HepG2 (cell line): ENCODE data around the gene DSTN. TPM values are rescaled to one million over a fixed set of nuclear protein-coding genes. Genes with fewer than 3 reads are reported as not detected.

Experiments used
- ARID2 ChIP-seq: sonication (generic); formaldehyde crosslinking; IDR thresholded peaks from 2 replicates; pipeline ENCODE4 v1.8.1; 2022; ENCODE audit warnings: mild to moderate bottlenecking, missing genetic modification reagents, borderline replicate concordance
- BRD4 ChIP-seq: sonication (generic); formaldehyde crosslinking; IDR thresholded peaks from 2 replicates; pipeline ENCODE4 v1.4.0; 2020; ENCODE audit warnings: missing genetic modification reagents
- CHD4 ChIP-seq: fragments of 200-600 bp; sonication (generic); IDR thresholded peaks from 2 replicates; pipeline ENCODE4 v1.7.0; 2017; ENCODE audit warnings: mild to moderate bottlenecking, low read length, borderline replicate concordance
- ELF1 ChIP-seq: sonication (generic); formaldehyde crosslinking; IDR thresholded peaks from 2 replicates; pipeline ENCODE4 v1.4.0; 2020; ENCODE audit warnings: missing genetic modification reagents
- GATAD1 ChIP-seq: IDR thresholded peaks from 2 replicates; pipeline ENCODE4 v1.6.1; 2016; ENCODE audit warnings: missing genetic modification reagents, missing compliant biosample characterization
- MEIS1 ChIP-seq: sonication (generic); formaldehyde crosslinking; IDR thresholded peaks from 2 replicates; pipeline ENCODE4 v1.9.0; 2021; ENCODE audit warnings: mild to moderate bottlenecking, missing genetic modification reagents, moderate library complexity, borderline replicate concordance
- MEIS2 ChIP-seq: sonication (generic); formaldehyde crosslinking; IDR thresholded peaks from 2 replicates; pipeline ENCODE4 v1.9.0; 2021; ENCODE audit warnings: mild to moderate bottlenecking, missing genetic modification reagents
- NRL ChIP-seq: sonication (generic); formaldehyde crosslinking; IDR thresholded peaks from 2 replicates; pipeline ENCODE4 v1.5.0; 2020; ENCODE audit warnings: missing genetic modification reagents, mild to moderate bottlenecking, moderate library complexity, borderline replicate concordance
- YEATS2 ChIP-seq: sonication (generic); formaldehyde crosslinking; IDR thresholded peaks from 2 replicates; pipeline ENCODE4 v1.4.0; 2020; ENCODE audit warnings: missing genetic modification reagents, borderline replicate concordance
- ZNF138 ChIP-seq: sonication (generic); formaldehyde crosslinking; IDR thresholded peaks from 2 replicates; pipeline ENCODE4 v1.5.0; 2020; ENCODE audit warnings: mild to moderate bottlenecking, low read depth, missing genetic modification reagents
- ZNF180 ChIP-seq: sonication (generic); formaldehyde crosslinking; IDR thresholded peaks from 2 replicates; pipeline ENCODE4 v1.4.0; 2020; ENCODE audit warnings: low read depth, missing genetic modification reagents, borderline replicate concordance
- ZNF235 ChIP-seq: sonication (generic); formaldehyde crosslinking; IDR thresholded peaks from 2 replicates; pipeline ENCODE4 v1.8.1; 2023; ENCODE audit warnings: mild to moderate bottlenecking, missing genetic modification reagents, borderline replicate concordance
- ZNF616 ChIP-seq: sonication (generic); formaldehyde crosslinking; IDR thresholded peaks from 2 replicates; pipeline ENCODE4 v1.5.0; 2020; ENCODE audit warnings: low read depth, mild to moderate bottlenecking, missing genetic modification reagents
- ZNF83 ChIP-seq: sonication (generic); formaldehyde crosslinking; IDR thresholded peaks from 2 replicates; pipeline ENCODE4 v1.4.0; 2020; ENCODE audit warnings: missing genetic modification reagents, mild to moderate bottlenecking, borderline replicate concordance
- ZSCAN21 ChIP-seq: sonication (generic); formaldehyde crosslinking; IDR thresholded peaks from 2 replicates; pipeline ENCODE4 v1.8.0; 2022; ENCODE audit warnings: mild to moderate bottlenecking, missing genetic modification reagents, moderate library complexity, borderline replicate concordance
- polyA plus RNA-seq, 8 experiments: library from polyadenylated mRNA; depleted of rRNA in 3 of 8; stranded (reverse) in 7 of 8; unstranded in 1 of 8; fragments of >200 nt; fragmentation: Illumina TruSeq in 4 of 8; extraction: Trizol in 4 of 8; gene quantifications; 2 replicates each; pipeline versions ENCODE4 v1.2.1 to v1.2.3, GENCODE V29; 2011 to 2016; ENCODE audit warnings: low read depth in 4 of 8, missing spikeins in 1 of 8, mixed read lengths in 1 of 8; ENCODE audit not compliant: insufficient read depth in 1 of 8
- total RNA-seq, 5 experiments: library from RNA; depleted of rRNA; stranded (reverse); fragments of >200 nt; fragmentation: Illumina TruSeq; extraction: Trizol; gene quantifications; 2 replicates each; pipeline ENCODE4 v1.2.3, GENCODE V29; 2016; ENCODE audit warnings: low read depth in 1 of 5
- TF ChIP-seq, protein P1 (sequence below): sonication (generic); formaldehyde crosslinking; IDR thresholded peaks from 2 replicates; pipeline ENCODE4 v1.8.0; 2022; ENCODE audit warnings: missing genetic modification reagents, mild to moderate bottlenecking, inconsistent platforms, borderline replicate concordance
- TF ChIP-seq, protein P2 (sequence below): sonication (generic); formaldehyde crosslinking; IDR thresholded peaks from 2 replicates; pipeline ENCODE4 v1.4.0; 2020; ENCODE audit warnings: missing genetic modification reagents; ENCODE audit errors: not compliant biosample characterization
- TF ChIP-seq, protein P3 (sequence below): sonication (generic); formaldehyde crosslinking; conservative IDR thresholded peaks from 2 replicates; pipeline ENCODE4 v1.8.1; 2023; ENCODE audit warnings: missing genetic modification reagents
- TF ChIP-seq, protein P4 (sequence below): sonication (generic); formaldehyde crosslinking; IDR thresholded peaks from 2 replicates; pipeline ENCODE4 v1.5.0; 2020; ENCODE audit warnings: mild to moderate bottlenecking, missing genetic modification reagents
- TF ChIP-seq, protein P5 (sequence below): sonication (generic); formaldehyde crosslinking; IDR thresholded peaks from 2 replicates; pipeline ENCODE4 v1.4.0; 2020; ENCODE audit warnings: missing genetic modification reagents

Gene DSTN
- total and polyA plus RNA-seq, 2 of the 13 experiments (the other 11 are each of a cell fraction or from before 2014, with no cell fraction given), result 27.6 to 106 TPM

DNA sequence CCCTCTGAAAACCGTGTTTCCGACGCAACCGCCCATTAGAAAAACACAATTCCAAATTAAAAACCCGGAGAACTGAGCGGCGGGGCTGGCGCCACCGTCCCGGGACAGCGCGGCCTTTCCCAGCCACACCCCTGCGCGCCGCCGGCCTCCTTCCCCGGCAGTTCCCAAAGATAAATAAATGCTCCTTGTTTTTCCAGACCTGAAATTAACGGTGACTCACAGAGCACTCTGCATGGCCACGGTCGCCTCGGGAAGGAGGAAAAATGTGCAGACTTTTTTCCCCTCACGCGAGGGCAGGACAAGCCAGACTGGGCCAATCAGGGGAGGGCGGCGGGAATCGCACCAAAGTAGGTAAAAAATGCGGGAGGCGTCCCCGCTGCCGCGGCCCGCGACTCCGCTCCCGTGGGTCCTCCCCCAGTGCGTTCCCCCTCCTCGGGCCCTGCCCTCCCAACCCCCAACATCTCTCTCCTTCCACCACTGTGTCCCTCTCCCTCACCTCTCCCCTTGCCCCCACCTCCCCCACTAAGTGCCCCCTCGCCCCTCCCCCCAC lies 828 bp upstream of the DSTN start (continued):
- TF ChIP-seq, protein P1, sequence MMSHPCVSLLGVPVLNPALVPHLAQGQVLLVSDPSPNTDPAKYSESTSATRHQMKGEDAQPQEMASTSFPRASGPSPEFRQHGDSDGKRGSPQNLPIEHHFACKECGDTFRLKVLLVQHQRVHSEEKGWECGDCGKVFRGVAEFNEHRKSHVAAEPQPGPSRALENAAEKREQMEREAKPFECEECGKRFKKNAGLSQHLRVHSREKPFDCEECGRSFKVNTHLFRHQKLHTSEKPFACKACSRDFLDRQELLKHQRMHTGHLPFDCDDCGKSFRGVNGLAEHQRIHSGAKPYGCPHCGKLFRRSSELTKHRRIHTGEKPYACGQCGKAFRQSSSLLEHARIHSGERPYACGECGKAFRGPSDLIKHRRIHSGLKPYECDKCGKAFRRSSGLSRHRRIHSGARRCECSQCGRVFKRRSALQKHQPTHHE, result no peak
- TF ChIP-seq BRD4 (CRISPR knock-in tag) (no peak), ZNF83 (CRISPR knock-in tag) (no peak), GATAD1 (CRISPR knock-in tag) (peak; percentile 49; the same call in 1 of the 2 replicates), ZNF616 (CRISPR knock-in tag) (no peak), ELF1 (no peak), ZNF138 (CRISPR knock-in tag) (no peak), MEIS1 (CRISPR knock-in tag) (no peak), MEIS2 (CRISPR knock-in tag) (peak; percentile 61; the same call in 1 of the 2 replicates), ZNF235 (CRISPR knock-in tag) (no peak), NRL (CRISPR knock-in tag) (0 out of 2 replicates have a peak, but pooled peaks have one; percentile 60), YEATS2 (CRISPR knock-in tag) (peak; percentile 57; the same call in 1 of the 2 replicates), CHD4 (0 out of 2 replicates have a peak, but pooled peaks have one; percentile 0), ZNF180 (no peak), ZSCAN21 (CRISPR knock-in tag) (no peak), ARID2 (CRISPR knock-in tag) (no peak)
- TF ChIP-seq, protein P2, sequence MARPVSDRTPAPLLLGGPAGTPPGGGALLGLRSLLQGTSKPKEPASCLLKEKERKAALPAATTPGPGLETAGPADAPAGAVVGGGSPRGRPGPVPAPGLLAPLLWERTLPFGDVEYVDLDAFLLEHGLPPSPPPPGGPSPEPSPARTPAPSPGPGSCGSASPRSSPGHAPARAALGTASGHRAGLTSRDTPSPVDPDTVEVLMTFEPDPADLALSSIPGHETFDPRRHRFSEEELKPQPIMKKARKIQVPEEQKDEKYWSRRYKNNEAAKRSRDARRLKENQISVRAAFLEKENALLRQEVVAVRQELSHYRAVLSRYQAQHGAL (CRISPR knock-in tag), result no peak
- TF ChIP-seq, protein P3, sequence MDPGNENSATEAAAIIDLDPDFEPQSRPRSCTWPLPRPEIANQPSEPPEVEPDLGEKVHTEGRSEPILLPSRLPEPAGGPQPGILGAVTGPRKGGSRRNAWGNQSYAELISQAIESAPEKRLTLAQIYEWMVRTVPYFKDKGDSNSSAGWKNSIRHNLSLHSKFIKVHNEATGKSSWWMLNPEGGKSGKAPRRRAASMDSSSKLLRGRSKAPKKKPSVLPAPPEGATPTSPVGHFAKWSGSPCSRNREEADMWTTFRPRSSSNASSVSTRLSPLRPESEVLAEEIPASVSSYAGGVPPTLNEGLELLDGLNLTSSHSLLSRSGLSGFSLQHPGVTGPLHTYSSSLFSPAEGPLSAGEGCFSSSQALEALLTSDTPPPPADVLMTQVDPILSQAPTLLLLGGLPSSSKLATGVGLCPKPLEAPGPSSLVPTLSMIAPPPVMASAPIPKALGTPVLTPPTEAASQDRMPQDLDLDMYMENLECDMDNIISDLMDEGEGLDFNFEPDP, result no peak
- TF ChIP-seq, protein P4, sequence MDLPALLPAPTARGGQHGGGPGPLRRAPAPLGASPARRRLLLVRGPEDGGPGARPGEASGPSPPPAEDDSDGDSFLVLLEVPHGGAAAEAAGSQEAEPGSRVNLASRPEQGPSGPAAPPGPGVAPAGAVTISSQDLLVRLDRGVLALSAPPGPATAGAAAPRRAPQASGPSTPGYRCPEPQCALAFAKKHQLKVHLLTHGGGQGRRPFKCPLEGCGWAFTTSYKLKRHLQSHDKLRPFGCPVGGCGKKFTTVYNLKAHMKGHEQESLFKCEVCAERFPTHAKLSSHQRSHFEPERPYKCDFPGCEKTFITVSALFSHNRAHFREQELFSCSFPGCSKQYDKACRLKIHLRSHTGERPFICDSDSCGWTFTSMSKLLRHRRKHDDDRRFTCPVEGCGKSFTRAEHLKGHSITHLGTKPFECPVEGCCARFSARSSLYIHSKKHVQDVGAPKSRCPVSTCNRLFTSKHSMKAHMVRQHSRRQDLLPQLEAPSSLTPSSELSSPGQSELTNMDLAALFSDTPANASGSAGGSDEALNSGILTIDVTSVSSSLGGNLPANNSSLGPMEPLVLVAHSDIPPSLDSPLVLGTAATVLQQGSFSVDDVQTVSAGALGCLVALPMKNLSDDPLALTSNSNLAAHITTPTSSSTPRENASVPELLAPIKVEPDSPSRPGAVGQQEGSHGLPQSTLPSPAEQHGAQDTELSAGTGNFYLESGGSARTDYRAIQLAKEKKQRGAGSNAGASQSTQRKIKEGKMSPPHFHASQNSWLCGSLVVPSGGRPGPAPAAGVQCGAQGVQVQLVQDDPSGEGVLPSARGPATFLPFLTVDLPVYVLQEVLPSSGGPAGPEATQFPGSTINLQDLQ (CRISPR knock-in tag), result no peak
- TF ChIP-seq, protein P5, sequence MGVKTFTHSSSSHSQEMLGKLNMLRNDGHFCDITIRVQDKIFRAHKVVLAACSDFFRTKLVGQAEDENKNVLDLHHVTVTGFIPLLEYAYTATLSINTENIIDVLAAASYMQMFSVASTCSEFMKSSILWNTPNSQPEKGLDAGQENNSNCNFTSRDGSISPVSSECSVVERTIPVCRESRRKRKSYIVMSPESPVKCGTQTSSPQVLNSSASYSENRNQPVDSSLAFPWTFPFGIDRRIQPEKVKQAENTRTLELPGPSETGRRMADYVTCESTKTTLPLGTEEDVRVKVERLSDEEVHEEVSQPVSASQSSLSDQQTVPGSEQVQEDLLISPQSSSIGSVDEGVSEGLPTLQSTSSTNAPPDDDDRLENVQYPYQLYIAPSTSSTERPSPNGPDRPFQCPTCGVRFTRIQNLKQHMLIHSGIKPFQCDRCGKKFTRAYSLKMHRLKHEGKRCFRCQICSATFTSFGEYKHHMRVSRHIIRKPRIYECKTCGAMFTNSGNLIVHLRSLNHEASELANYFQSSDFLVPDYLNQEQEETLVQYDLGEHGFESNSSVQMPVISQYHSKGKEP (CRISPR knock-in tag), result no peak
